Osteoblast (primary cell): ENCODE data around the gene AMBP. TPM values are rescaled to one million over a fixed set of nuclear protein-coding genes. Genes with fewer than 3 reads are reported as not detected.

Source experiments
- DNase-seq: peaks from one replicate; pipeline ENCODE4 v3.0.0; 2011; ENCODE audit warnings: low spot score, mixed read lengths; ENCODE audit not compliant: insufficient read length; ENCODE audit errors: missing footprints
- H2AFZ ChIP-seq: 2 replicates; pipeline ENCODE4 v1.6.0; 2011; ENCODE audit warnings: mild to moderate bottlenecking, low read length
- H3K27ac ChIP-seq: 2 replicates; pipeline ENCODE4 v1.5.1; 2011; ENCODE audit warnings: mild to moderate bottlenecking, low read depth, low read length, moderate library complexity
- H3K27me3 ChIP-seq: 2 replicates; pipeline ENCODE4 v1.6.0; 2012; ENCODE audit warnings: mild to moderate bottlenecking, control low read depth, inconsistent platforms, low read length, moderate library complexity; ENCODE audit not compliant: insufficient read depth
- H3K36me3 ChIP-seq: 2 replicates; pipeline ENCODE4 v1.5.1; 2011; ENCODE audit warnings: mild to moderate bottlenecking, low read length, control low read depth, moderate library complexity; ENCODE audit not compliant: insufficient read depth
- H3K4me1 ChIP-seq: 2 replicates; pipeline ENCODE4 v1.5.1; 2011; ENCODE audit warnings: mild to moderate bottlenecking, low read length, control low read depth, moderate library complexity; ENCODE audit not compliant: insufficient read depth
- H3K4me2 ChIP-seq: 2 replicates; pipeline ENCODE4 v1.6.0; 2011; ENCODE audit warnings: mild to moderate bottlenecking, low read length; ENCODE audit not compliant: insufficient read depth
- H3K4me3 ChIP-seq: fragments of 200-600 bp; sonication (generic); 3 replicates; pipeline ENCODE4 v1.5.1; 2012; ENCODE audit warnings: mild to moderate bottlenecking, low read length, inconsistent platforms; ENCODE audit not compliant: insufficient read depth
- H3K79me2 ChIP-seq: 2 replicates; pipeline ENCODE4 v1.6.0; 2012; ENCODE audit warnings: mild to moderate bottlenecking, low read length, control low read depth, inconsistent platforms; ENCODE audit not compliant: insufficient read depth
- H3K9me3 ChIP-seq: 2 replicates; pipeline ENCODE4 v1.5.1; 2011; ENCODE audit warnings: low read depth, low read length, control low read depth
- H4K20me1 ChIP-seq: 2 replicates; pipeline ENCODE4 v1.6.0; 2012; ENCODE audit warnings: mild to moderate bottlenecking, low read length, control low read depth; ENCODE audit not compliant: insufficient read depth
- CTCF ChIP-seq: IDR thresholded peaks from 2 replicates; pipeline ENCODE4 v1.5.1; 2011; ENCODE audit warnings: mild to moderate bottlenecking, low read depth, low read length, moderate library complexity; ENCODE audit errors: extremely low read depth
- total RNA-seq: library from RNA; depleted of rRNA; stranded (reverse); fragments of >200 nt; gene quantifications from 2 replicates; pipeline ENCODE4 v1.2.3, GENCODE V29; 2012

Gene AMBP
- total RNA-seq, 1 donor = not detected

DNA sequence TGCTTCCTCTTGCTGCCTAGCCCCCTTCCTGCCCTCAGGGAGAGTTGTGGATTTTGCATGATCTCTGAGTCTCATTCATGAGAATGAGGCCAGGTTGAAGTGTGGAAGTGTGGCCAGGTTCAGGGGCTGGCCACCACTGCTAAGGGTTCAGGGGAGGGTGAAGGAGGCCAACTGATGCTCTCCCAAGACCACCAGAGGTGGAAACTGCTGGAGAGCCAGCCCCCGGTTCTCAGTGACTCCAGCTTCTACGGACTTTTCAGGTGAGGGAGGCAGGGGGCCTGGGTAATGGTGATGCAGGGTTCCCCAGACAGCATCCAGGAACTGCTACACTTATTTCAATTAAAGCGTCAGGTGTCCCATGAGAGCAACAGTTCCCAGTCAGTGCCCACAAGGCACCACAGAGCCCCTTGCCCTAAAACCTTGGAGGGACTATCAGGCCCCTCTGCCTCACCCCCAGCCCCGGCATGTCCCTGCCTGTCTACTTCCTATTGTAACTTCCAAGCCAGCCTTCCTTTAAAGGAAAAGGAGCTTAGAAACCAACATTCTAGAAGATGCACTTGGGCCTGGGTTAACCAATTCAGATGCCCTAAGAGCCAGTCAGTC, 50.1 kb downstream of the AMBP start:
- H3K27ac ChIP-seq = no peak overlapping the region

DNA sequence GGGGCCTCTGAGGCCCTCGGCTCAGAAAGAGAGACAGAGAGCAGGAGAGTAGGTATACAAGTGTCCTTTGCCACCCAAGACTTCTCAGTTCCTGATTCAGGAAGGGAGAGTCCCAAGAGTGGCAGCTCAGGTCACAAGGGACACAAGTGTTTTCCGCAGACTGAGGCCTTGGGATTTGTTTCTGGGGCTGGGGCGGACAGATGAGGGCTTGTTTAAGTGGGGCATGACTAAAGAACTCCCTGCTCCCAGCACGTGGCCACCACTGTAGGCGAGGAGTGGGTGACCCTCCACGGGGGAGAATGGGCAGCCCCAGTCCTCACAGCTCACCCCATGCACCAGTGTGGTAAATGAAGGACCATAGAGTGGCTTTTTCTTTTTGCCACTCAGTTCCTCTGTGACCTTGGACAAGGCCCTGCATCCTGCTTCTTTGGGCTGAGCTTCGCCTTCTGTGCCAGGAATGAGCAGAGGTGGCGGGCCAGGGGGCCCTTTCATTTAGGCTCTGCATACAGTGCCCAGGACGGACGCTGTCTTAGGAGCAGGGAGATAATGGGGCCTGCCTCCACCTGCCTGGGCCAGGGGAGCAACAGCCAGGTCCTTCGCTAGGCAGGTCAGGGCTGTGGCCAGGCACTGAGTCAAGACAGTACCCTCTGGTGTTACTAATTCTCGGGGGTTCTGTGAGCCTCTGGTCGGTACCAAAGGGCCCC, 50.8 kb downstream of the AMBP start:
- no peak for TF ChIP-seq CTCF
- Histone ChIP-seq H3K4me2 (no peak overlapping the region), H4K20me1 (peaks cover 18% of the 10 kb centered on the region), H3K27ac (no peak overlapping the region), H3K4me3 (no peak overlapping the region), H3K9me3 (peaks cover 4% of the 10 kb centered on the region), H3K79me2 (no peaks in the 10 kb centered on the region), H3K4me1 (no peaks in the 10 kb centered on the region), H3K27me3 (no peaks in the 10 kb centered on the region), H2AFZ (no peak overlapping the region), H3K36me3 (peaks cover 39% of the 10 kb centered on the region)
- no peak for DNase-seq

More for the DNA sequence above, 50.1 kb downstream of the AMBP start:
- Histone ChIP-seq H3K4me2 (no peak overlapping the region), H2AFZ (no peak overlapping the region), H3K27me3 (no peaks in the 10 kb centered on the region), H4K20me1 (peaks cover 18% of the 10 kb centered on the region), H3K4me3 (no peak overlapping the region), H3K79me2 (no peaks in the 10 kb centered on the region), H3K9me3 (no peaks in the 10 kb centered on the region), H3K36me3 (peaks cover 40% of the 10 kb centered on the region), H3K4me1 (no peaks in the 10 kb centered on the region)
- no peak for DNase-seq
- no peak for TF ChIP-seq CTCF

GRCh38 chr9:114026335-114026734, 51.8 kb downstream of the AMBP start:
- no peak for TF ChIP-seq CTCF
- Histone ChIP-seq H2AFZ (no peak overlapping the region), H3K4me2 (no peak overlapping the region), H3K4me3 (no peak overlapping the region), H4K20me1 (peaks cover 17% of the 10 kb centered on the region), H3K27me3 (no peaks in the 10 kb centered on the region), H3K9me3 (peaks cover 4% of the 10 kb centered on the region), H3K79me2 (no peaks in the 10 kb centered on the region), H3K27ac (no peak overlapping the region), H3K4me1 (no peaks in the 10 kb centered on the region), H3K36me3 (peaks cover 42% of the 10 kb centered on the region)
- no peak for DNase-seq

- Histone ChIP-seq H3K4me2 (no peak overlapping the region), H3K4me1 (no peaks in the 10 kb centered on the region), H3K36me3 (peaks cover 44% of the 10 kb centered on the region), H3K27ac (no peak overlapping the region), H3K4me3 (no peak overlapping the region), H3K79me2 (no peaks in the 10 kb centered on the region), H2AFZ (no peak overlapping the region), H3K27me3 (no peaks in the 10 kb centered on the region), H4K20me1 (peaks cover 12% of the 10 kb centered on the region), H3K9me3 (peaks cover 4% of the 10 kb centered on the region)
- TF ChIP-seq CTCF = no peak
- DNase-seq = no peak
Measured at GRCh38 chr9:114025760-114026159, 52.3 kb downstream of the AMBP start.
